PC-3 (cell line): ENCODE results near the gene VSIG10. TPM values are rescaled to one million over a fixed set of nuclear protein-coding genes. Genes with fewer than 3 reads are reported as not detected.
A peak's percentile ranks its signal among the peaks of the same experiment; 100 is the strongest.

ENCODE experiments used
- ATAC-seq: fragments of 200-7000 bp; cut with Tn5 transposase; 2 replicates; pipeline ENCODE4 v1.9.1; 2020; ENCODE audit warnings: mild to moderate bottlenecking, moderate library complexity
- BruUV-seq: library from RNA; stranded (reverse); fragments of 400-500 nt; replicated peaks from 2 replicates; lab custom pipeline; 2021; lab: Mats Ljungman, UMichigan
- CTCF ChIA-PET: fragments of 300-600 bp; sonication (Branson Sonifier 250); formaldehyde crosslinking; loops from one replicate; lab custom pipeline; 2022; ENCODE audit warnings: antibody characterized with exemption; lab: Charles Lee
- POLR2A ChIA-PET: fragments of 300-600 bp; sonication (Branson Sonifier 250); formaldehyde crosslinking; loops from one replicate; lab custom pipeline; 2022; ENCODE audit warnings: antibody characterized with exemption; ENCODE audit not compliant: unreplicated experiment; lab: Charles Lee
- DNase-seq: peaks from one replicate; pipeline ENCODE4 v3.0.0-alpha.2; 2015
- H2AFZ ChIP-seq: fragments of 300-600 bp; sonication (generic); 2 replicates; pipeline ENCODE4 v1.6.0; 2016; ENCODE audit warnings: antibody characterized with exemption, low read length
- H3F3A ChIP-seq: fragments of 300-600 bp; sonication (generic); one replicate; pipeline ENCODE4 v1.6.0; 2017; ENCODE audit warnings: antibody characterized with exemption, low read length, control low read depth, mild to moderate bottlenecking; ENCODE audit not compliant: unreplicated experiment
- H3K27ac ChIP-seq: fragments of 300-600 bp; sonication (generic); 2 replicates; pipeline ENCODE4 v1.5.1; 2016; ENCODE audit warnings: mild to moderate bottlenecking, low read length
- H3K27me3 ChIP-seq: fragments of 300-600 bp; sonication (generic); 2 replicates; pipeline ENCODE4 v1.6.1; 2016; ENCODE audit warnings: low read length, mixed read lengths
- H3K36me3 ChIP-seq: fragments of 300-600 bp; sonication (generic); 2 replicates; pipeline ENCODE4 v1.6.1; 2016; ENCODE audit warnings: low read depth, mixed run types, low read length, mixed read lengths
- H3K4me1 ChIP-seq: fragments of 300-600 bp; sonication (generic); 2 replicates; pipeline ENCODE4 v1.5.1; 2016; ENCODE audit warnings: low read length; ENCODE audit not compliant: insufficient read depth
- H3K4me2 ChIP-seq: fragments of 300-600 bp; sonication (generic); 2 replicates; pipeline ENCODE4 v1.6.0; 2016; ENCODE audit warnings: low read length
- H3K4me3 ChIP-seq: fragments of 300-600 bp; sonication (generic); 2 replicates; pipeline ENCODE4 v1.5.1; 2016; ENCODE audit warnings: mild to moderate bottlenecking, low read length, mixed read lengths
- H3K79me2 ChIP-seq: fragments of 300-600 bp; sonication (generic); 2 replicates; pipeline ENCODE4 v1.6.1; 2017; ENCODE audit warnings: low read length, mixed read lengths
- H3K9ac ChIP-seq: fragments of 300-600 bp; sonication (generic); 2 replicates; pipeline ENCODE4 v1.6.0; 2016; ENCODE audit warnings: mild to moderate bottlenecking, low read length
- H3K9me2 ChIP-seq: fragments of 300-600 bp; sonication (generic); replicated peaks from 2 replicates; pipeline ENCODE4 v1.6.1; 2016; ENCODE audit warnings: mixed run types, low read length, mixed read lengths
- H3K9me3 ChIP-seq: fragments of 300-600 bp; sonication (generic); 2 replicates; pipeline ENCODE4 v1.6.1; 2016; ENCODE audit warnings: low read length, mixed read lengths
- H4K20me1 ChIP-seq: fragments of 300-600 bp; sonication (generic); 2 replicates; pipeline ENCODE4 v1.6.1; 2016; ENCODE audit warnings: low read length, mixed read lengths
- EZH2 ChIP-seq: fragments of 300-600 bp; sonication (generic); IDR thresholded peaks from one replicate; pipeline ENCODE4 v1.6.1; 2017; ENCODE audit warnings: antibody characterized with exemption, mild to moderate bottlenecking, low read length; ENCODE audit not compliant: unreplicated experiment
- EZH2phosphoT487 ChIP-seq: fragments of 300-600 bp; sonication (generic); IDR thresholded peaks from 2 replicates; pipeline ENCODE4 v1.6.1; 2018; ENCODE audit warnings: mild to moderate bottlenecking, antibody characterized with exemption, low read length, borderline replicate concordance
- intact Hi-C: fragments of 100-400 bp; cut with micrococcal nuclease; formaldehyde crosslinking; loops from 2 replicates; pipeline ENCODE4 v1.9.0; 2023
- total RNA-seq: library from RNA; depleted of rRNA; stranded (reverse); fragments of >200 nt; gene quantifications from 2 replicates; pipeline ENCODE4 v1.2.3, GENCODE V29; 2014
- TF ChIP-seq, protein P1 (sequence below): fragments of 300-600 bp; sonication (generic); conservative IDR thresholded peaks from 2 replicates; pipeline ENCODE4 v1.5.1; 2017; ENCODE audit warnings: antibody characterized with exemption, low read depth, mild to moderate bottlenecking, low read length

Gene VSIG10
- total RNA-seq, 1 experiment from 2014 or later, result 60.8 TPM

DNA sequence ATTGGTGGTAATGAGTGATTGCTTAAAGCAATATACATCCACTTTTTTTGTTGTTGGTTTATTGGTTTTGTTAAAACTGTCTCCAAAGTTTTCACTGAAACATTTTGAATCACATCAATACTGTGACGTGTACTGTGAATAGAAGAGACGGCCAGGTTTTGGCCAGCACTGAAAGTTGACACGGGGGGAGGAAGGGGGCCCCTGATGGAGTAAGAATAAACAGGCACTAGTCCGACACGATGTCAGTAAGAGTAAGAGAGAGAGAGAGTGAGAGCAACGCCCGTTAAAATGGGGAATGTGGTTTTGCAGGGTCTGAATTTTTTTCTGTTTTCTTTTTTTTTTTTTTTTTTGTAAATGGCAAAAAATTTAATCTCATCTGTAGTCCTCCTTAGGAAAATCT, 46.8 kb upstream of the VSIG10 start:
- CTCF ChIA-PET, result no interaction called here
- Histone ChIP-seq H3F3A (no peaks in the 10 kb centered on the region), H3K9ac (no peak overlapping the region), H3K4me3 (no peak overlapping the region), H3K36me3 (peaks cover 13% of the 10 kb centered on the region; the same call in 1 of the 2 replicates), H2AFZ (no peak overlapping the region), H3K9me3 (no peaks in the 10 kb centered on the region), H3K79me2 (no peaks in the 10 kb centered on the region), H4K20me1 (no peaks in the 10 kb centered on the region), H3K27ac (no peak overlapping the region), H3K9me2 (no peaks in the 10 kb centered on the region), H3K27me3 (no peaks in the 10 kb centered on the region), H3K4me1 (no peaks in the 10 kb centered on the region), H3K4me2 (no peak overlapping the region)
- no TSS peak for BruUV-seq
- ATAC-seq (no peak), DNase-seq (no peak)
- TF ChIP-seq, protein P1, sequence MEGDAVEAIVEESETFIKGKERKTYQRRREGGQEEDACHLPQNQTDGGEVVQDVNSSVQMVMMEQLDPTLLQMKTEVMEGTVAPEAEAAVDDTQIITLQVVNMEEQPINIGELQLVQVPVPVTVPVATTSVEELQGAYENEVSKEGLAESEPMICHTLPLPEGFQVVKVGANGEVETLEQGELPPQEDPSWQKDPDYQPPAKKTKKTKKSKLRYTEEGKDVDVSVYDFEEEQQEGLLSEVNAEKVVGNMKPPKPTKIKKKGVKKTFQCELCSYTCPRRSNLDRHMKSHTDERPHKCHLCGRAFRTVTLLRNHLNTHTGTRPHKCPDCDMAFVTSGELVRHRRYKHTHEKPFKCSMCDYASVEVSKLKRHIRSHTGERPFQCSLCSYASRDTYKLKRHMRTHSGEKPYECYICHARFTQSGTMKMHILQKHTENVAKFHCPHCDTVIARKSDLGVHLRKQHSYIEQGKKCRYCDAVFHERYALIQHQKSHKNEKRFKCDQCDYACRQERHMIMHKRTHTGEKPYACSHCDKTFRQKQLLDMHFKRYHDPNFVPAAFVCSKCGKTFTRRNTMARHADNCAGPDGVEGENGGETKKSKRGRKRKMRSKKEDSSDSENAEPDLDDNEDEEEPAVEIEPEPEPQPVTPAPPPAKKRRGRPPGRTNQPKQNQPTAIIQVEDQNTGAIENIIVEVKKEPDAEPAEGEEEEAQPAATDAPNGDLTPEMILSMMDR, result no peak
- TF ChIP-seq EZH2phosphoT487 (no peak), EZH2 (no peak)
- intact Hi-C loops, result no loop called here
- POLR2A ChIA-PET, result no interaction called here

DNA sequence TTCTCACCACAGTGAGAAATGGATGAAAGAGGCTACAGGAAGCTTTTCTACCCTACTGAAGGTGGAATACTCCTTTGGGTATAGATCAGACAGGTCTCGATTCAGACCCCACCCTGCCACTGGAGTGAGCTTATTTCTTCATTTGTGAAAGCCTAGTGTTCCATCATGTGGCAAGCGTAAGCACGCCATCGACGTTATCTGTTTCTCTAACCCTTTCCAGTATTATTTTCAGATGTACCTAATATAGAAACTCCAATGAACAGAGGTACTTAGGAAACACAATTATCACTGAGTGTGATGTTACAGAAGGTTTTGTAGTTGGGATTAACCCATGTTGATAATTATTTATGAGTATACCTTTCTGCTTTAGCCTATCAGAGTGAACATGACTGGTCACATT, 44.5 kb upstream of the VSIG10 start:
- H2AFZ ChIP-seq, result no peak overlapping the region
- TSS peak; percentile 12 for BruUV-seq
- no peaks in the 10 kb centered on the region for H3K79me2 ChIP-seq
- DNase-seq (no peak), ATAC-seq (no peak)
- H3K36me3 ChIP-seq, result peaks cover 24% of the 10 kb centered on the region; the same call in 1 of the 2 replicates
- H3K4me2 ChIP-seq, result no peak overlapping the region
- H4K20me1 ChIP-seq, result no peaks in the 10 kb centered on the region
- H3K27me3 ChIP-seq, result no peaks in the 10 kb centered on the region
- ChIA-PET CTCF (no interaction called here), POLR2A (no interaction called here)
- intact Hi-C loops, result no loop called here
- H3K9me3 ChIP-seq, result no peaks in the 10 kb centered on the region
- H3K9ac ChIP-seq, result no peak overlapping the region
- H3K4me1 ChIP-seq, result no peaks in the 10 kb centered on the region
- no peak for TF ChIP-seq EZH2phosphoT487
- TF ChIP-seq, protein P1, result no peak
- no peak for TF ChIP-seq EZH2
- H3K27ac ChIP-seq, result no peak overlapping the region
- no peaks in the 10 kb centered on the region for H3F3A ChIP-seq
- H3K4me3 ChIP-seq, result no peak overlapping the region
- H3K9me2 ChIP-seq, result no peaks in the 10 kb centered on the region

DNA sequence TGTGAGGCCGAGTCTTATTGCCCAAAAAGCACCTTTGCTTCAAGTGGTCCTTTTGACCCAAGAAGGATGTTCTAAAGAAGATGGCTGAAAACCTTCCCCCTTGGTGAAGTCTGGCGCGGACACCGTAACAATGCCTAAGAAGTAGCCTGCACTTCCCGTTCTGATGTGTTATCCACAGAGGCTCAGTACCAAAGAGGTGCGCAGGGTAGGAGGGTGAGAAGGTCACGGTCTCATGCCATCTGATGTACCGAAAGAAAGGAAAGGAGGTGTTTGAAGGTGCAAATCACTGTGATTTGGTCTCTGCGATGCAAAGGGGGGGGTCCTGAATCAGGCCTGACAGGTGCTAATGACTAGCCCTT, 42.0 kb upstream of the VSIG10 start:
- Histone ChIP-seq H3K4me1 (no peaks in the 10 kb centered on the region), H3K9ac (no peak overlapping the region), H2AFZ (no peak overlapping the region), H3K4me3 (no peak overlapping the region), H3K79me2 (no peaks in the 10 kb centered on the region), H4K20me1 (no peaks in the 10 kb centered on the region), H3K4me2 (no peak overlapping the region), H3F3A (no peaks in the 10 kb centered on the region), H3K36me3 (peaks cover 33% of the 10 kb centered on the region), H3K27me3 (no peaks in the 10 kb centered on the region), H3K9me2 (no peaks in the 10 kb centered on the region), H3K27ac (no peak overlapping the region), H3K9me3 (no peaks in the 10 kb centered on the region)
- BruUV-seq, result no TSS peak
- no peak for ATAC-seq
- TF ChIP-seq EZH2phosphoT487, result no peak
- TF ChIP-seq, protein P1, result no peak
- no peak for TF ChIP-seq EZH2
- intact Hi-C loops, result no loop called here
- ChIA-PET POLR2A (no interaction called here), CTCF (no interaction called here)
- DNase-seq, result no peak
